ENCODE data around the gene PTPRD. TPM values are rescaled to one million over a fixed set of nuclear protein-coding genes. Genes with fewer than 3 reads are reported as not detected.

Gene PTPRD
- total RNA-seq, 2 experiments from 2014 or later, result not detected

- POLR2A ChIA-PET, result no interaction called here
- Mint-ChIP-seq H3K4me3 (no peak overlapping the region), H3K4me1 (ENCODE audit: low read depth) (no peaks in the 10 kb centered on the region), H3K36me3 (ENCODE audit: low read depth) (no peaks in the 10 kb centered on the region), H3K27ac (no peak overlapping the region), H3K9me3 (ENCODE audit: insufficient read depth) (no peaks in the 10 kb centered on the region), H3K27me3 (ENCODE audit: low read depth) (no peaks in the 10 kb centered on the region)
- DNase-seq, result no peak
- CTCF ChIA-PET, result interaction anchor here (0.9 kb wide), 1 partner anchor 8 kb away, joined by 3 read pairs; no protein-coding TSS in a partner anchor
- no peak for ATAC-seq
Measured at GRCh38 chr9:8417341-8417740, 2195.5 kb downstream of the PTPRD start.

- no peak for DNase-seq
- no peak overlapping the region for H3K27ac Mint-ChIP-seq
- CTCF ChIA-PET, result no interaction called here
- no peaks in the 10 kb centered on the region for H3K9me3 Mint-ChIP-seq (ENCODE audit: insufficient read depth)
- H3K27me3 Mint-ChIP-seq (ENCODE audit: low read depth), result no peaks in the 10 kb centered on the region
- no peaks in the 10 kb centered on the region for H3K4me1 Mint-ChIP-seq (ENCODE audit: low read depth)
- no peaks in the 10 kb centered on the region for H3K36me3 Mint-ChIP-seq (ENCODE audit: low read depth)
- POLR2A ChIA-PET, result no interaction called here
- no peak for ATAC-seq
- H3K4me3 Mint-ChIP-seq, result no peak overlapping the region
Measured at GRCh38 chr9:8412327-8412726, 2200.5 kb downstream of the PTPRD start.

- Mint-ChIP-seq H3K9me3 (ENCODE audit: insufficient read depth) (no peaks in the 10 kb centered on the region), H3K36me3 (ENCODE audit: low read depth) (no peaks in the 10 kb centered on the region), H3K4me3 (no peak overlapping the region), H3K27ac (no peak overlapping the region), H3K27me3 (ENCODE audit: low read depth) (no peaks in the 10 kb centered on the region), H3K4me1 (ENCODE audit: low read depth) (no peaks in the 10 kb centered on the region)
- DNase-seq (no peak), ATAC-seq (no peak)
- POLR2A ChIA-PET, result no interaction called here
- CTCF ChIA-PET, result no interaction called here
Measured at GRCh38 chr9:8408575-8409190, 2204.1 kb downstream of the PTPRD start.

- CTCF ChIA-PET, result no interaction called here
- Mint-ChIP-seq H3K4me1 (ENCODE audit: low read depth) (no peaks in the 10 kb centered on the region), H3K27me3 (ENCODE audit: low read depth) (no peaks in the 10 kb centered on the region), H3K9me3 (ENCODE audit: insufficient read depth) (no peaks in the 10 kb centered on the region), H3K4me3 (no peak overlapping the region), H3K27ac (no peak overlapping the region), H3K36me3 (ENCODE audit: low read depth) (no peaks in the 10 kb centered on the region)
- POLR2A ChIA-PET, result no interaction called here
- no peak for ATAC-seq
- DNase-seq, result no peak
Measured at GRCh38 chr9:8401961-8402705, 2210.7 kb downstream of the PTPRD start.

GRCh38 chr9:8400378-8400777, 2212.4 kb downstream of the PTPRD start:
- Mint-ChIP-seq H3K9me3 (ENCODE audit: insufficient read depth) (no peaks in the 10 kb centered on the region), H3K27ac (no peak overlapping the region), H3K4me3 (no peak overlapping the region), H3K27me3 (ENCODE audit: low read depth) (no peaks in the 10 kb centered on the region), H3K4me1 (ENCODE audit: low read depth) (no peaks in the 10 kb centered on the region), H3K36me3 (ENCODE audit: low read depth) (no peaks in the 10 kb centered on the region)
- ChIA-PET CTCF (no interaction called here), POLR2A (no interaction called here)
- ATAC-seq (no peak), DNase-seq (no peak)

GRCh38 chr9:8395022-8395421, 2217.8 kb downstream of the PTPRD start:
- ChIA-PET POLR2A (no interaction called here), CTCF (no interaction called here)
- no peak for ATAC-seq
- DNase-seq, result no peak
- Mint-ChIP-seq H3K27ac (no peak overlapping the region), H3K9me3 (ENCODE audit: insufficient read depth) (no peaks in the 10 kb centered on the region), H3K4me1 (ENCODE audit: low read depth) (no peaks in the 10 kb centered on the region), H3K27me3 (ENCODE audit: low read depth) (no peaks in the 10 kb centered on the region), H3K36me3 (ENCODE audit: low read depth) (no peaks in the 10 kb centered on the region), H3K4me3 (no peak overlapping the region)

- Mint-ChIP-seq H3K4me3 (no peak overlapping the region), H3K27me3 (ENCODE audit: low read depth) (no peaks in the 10 kb centered on the region), H3K4me1 (ENCODE audit: low read depth) (no peaks in the 10 kb centered on the region), H3K27ac (no peak overlapping the region), H3K36me3 (ENCODE audit: low read depth) (no peaks in the 10 kb centered on the region), H3K9me3 (ENCODE audit: insufficient read depth) (no peaks in the 10 kb centered on the region)
- DNase-seq (no peak), ATAC-seq (no peak)
- ChIA-PET CTCF (no interaction called here), POLR2A (no interaction called here)
Measured at GRCh38 chr9:8394341-8394740, 2218.5 kb downstream of the PTPRD start.

GRCh38 chr9:8392866-8393265, 2219.9 kb downstream of the PTPRD start:
- Mint-ChIP-seq H3K36me3 (ENCODE audit: low read depth) (no peaks in the 10 kb centered on the region), H3K27me3 (ENCODE audit: low read depth) (no peaks in the 10 kb centered on the region), H3K27ac (no peak overlapping the region), H3K4me3 (no peak overlapping the region), H3K4me1 (ENCODE audit: low read depth) (no peaks in the 10 kb centered on the region), H3K9me3 (ENCODE audit: insufficient read depth) (no peaks in the 10 kb centered on the region)
- CTCF ChIA-PET, result no interaction called here
- DNase-seq, result no peak
- POLR2A ChIA-PET, result no interaction called here
- no peak for ATAC-seq

- no peaks in the 10 kb centered on the region for H3K27me3 Mint-ChIP-seq (ENCODE audit: low read depth)
- CTCF ChIA-PET, result no interaction called here
- H3K4me1 Mint-ChIP-seq (ENCODE audit: low read depth), result no peaks in the 10 kb centered on the region
- H3K27ac Mint-ChIP-seq, result no peak overlapping the region
- no peaks in the 10 kb centered on the region for H3K9me3 Mint-ChIP-seq (ENCODE audit: insufficient read depth)
- POLR2A ChIA-PET, result no interaction called here
- no peaks in the 10 kb centered on the region for H3K36me3 Mint-ChIP-seq (ENCODE audit: low read depth)
- ATAC-seq (no peak), DNase-seq (no peak)
- no peak overlapping the region for H3K4me3 Mint-ChIP-seq
Measured at GRCh38 chr9:8391566-8391965, 2221.2 kb downstream of the PTPRD start.

GRCh38 chr9:8391132-8391531, 2221.7 kb downstream of the PTPRD start:
- ChIA-PET POLR2A (no interaction called here), CTCF (no interaction called here)
- Mint-ChIP-seq H3K4me1 (ENCODE audit: low read depth) (no peaks in the 10 kb centered on the region), H3K4me3 (no peak overlapping the region), H3K27ac (no peak overlapping the region), H3K9me3 (ENCODE audit: insufficient read depth) (no peaks in the 10 kb centered on the region), H3K27me3 (ENCODE audit: low read depth) (no peaks in the 10 kb centered on the region), H3K36me3 (ENCODE audit: low read depth) (no peaks in the 10 kb centered on the region)
- no peak for DNase-seq
- ATAC-seq, result no peak

- ChIA-PET CTCF (no interaction called here), POLR2A (no interaction called here)
- Mint-ChIP-seq H3K4me3 (no peak overlapping the region), H3K27ac (no peak overlapping the region), H3K27me3 (ENCODE audit: low read depth) (no peaks in the 10 kb centered on the region), H3K4me1 (ENCODE audit: low read depth) (no peaks in the 10 kb centered on the region), H3K36me3 (ENCODE audit: low read depth) (no peaks in the 10 kb centered on the region), H3K9me3 (ENCODE audit: insufficient read depth) (no peaks in the 10 kb centered on the region)
- ATAC-seq, result no peak
- DNase-seq, result no peak
Measured at GRCh38 chr9:8390571-8390970, 2222.2 kb downstream of the PTPRD start.

GRCh38 chr9:8389531-8389930, 2223.3 kb downstream of the PTPRD start:
- H3K4me3 Mint-ChIP-seq, result no peak overlapping the region
- H3K36me3 Mint-ChIP-seq (ENCODE audit: low read depth), result no peaks in the 10 kb centered on the region
- H3K27ac Mint-ChIP-seq, result no peak overlapping the region
- no peaks in the 10 kb centered on the region for H3K27me3 Mint-ChIP-seq (ENCODE audit: low read depth)
- no peaks in the 10 kb centered on the region for H3K9me3 Mint-ChIP-seq (ENCODE audit: insufficient read depth)
- POLR2A ChIA-PET, result no interaction called here
- ATAC-seq (no peak), DNase-seq (no peak)
- CTCF ChIA-PET, result no interaction called here
- no peaks in the 10 kb centered on the region for H3K4me1 Mint-ChIP-seq (ENCODE audit: low read depth)

GRCh38 chr9:8388132-8388531, 2224.7 kb downstream of the PTPRD start:
- no peak overlapping the region for H3K4me3 Mint-ChIP-seq
- ChIA-PET POLR2A (no interaction called here), CTCF (no interaction called here)
- no peaks in the 10 kb centered on the region for H3K4me1 Mint-ChIP-seq (ENCODE audit: low read depth)
- ATAC-seq (no peak), DNase-seq (no peak)
- H3K9me3 Mint-ChIP-seq (ENCODE audit: insufficient read depth), result no peaks in the 10 kb centered on the region
- no peak overlapping the region for H3K27ac Mint-ChIP-seq
- no peaks in the 10 kb centered on the region for H3K27me3 Mint-ChIP-seq (ENCODE audit: low read depth)
- H3K36me3 Mint-ChIP-seq (ENCODE audit: low read depth), result no peaks in the 10 kb centered on the region

All from activated CD8-positive, alpha-beta T cell treated with anti-CD3 and anti-CD28 coated beads, Interleukin-2, amount 10 ng/mL, durations not matched to agents 7 days and 5 days (primary cell).